GM18867 (cell line): ENCODE data around the gene CHST4.
"Not testable (repeated sequence)": the region's sequence is repeated elsewhere in the genome, so short reads cannot be mapped to it uniquely, and the experiment has no call there.

Experiments used
- ATAC-seq: cut with Tn5 transposase; IDR thresholded peaks from one replicate; pipeline ENCODE4 v1.9.1; 2021; ENCODE audit warnings: mild to moderate bottlenecking, moderate library complexity; ENCODE audit not compliant: unreplicated experiment

CHST4 gene

GRCh38 chr16:71526111-71526631, at the start of gene CHST4:
TSS of gene CHST4 (plus strand) at chr16:71526426. CDS start at chr16:71536678, 10,252 bp downstream.
- no peak for ATAC-seq

- ATAC-seq = no peak
These were observed 49.6 kb upstream of the CHST4 start for GRCh38 chr16:71476457-71477124.

DNA sequence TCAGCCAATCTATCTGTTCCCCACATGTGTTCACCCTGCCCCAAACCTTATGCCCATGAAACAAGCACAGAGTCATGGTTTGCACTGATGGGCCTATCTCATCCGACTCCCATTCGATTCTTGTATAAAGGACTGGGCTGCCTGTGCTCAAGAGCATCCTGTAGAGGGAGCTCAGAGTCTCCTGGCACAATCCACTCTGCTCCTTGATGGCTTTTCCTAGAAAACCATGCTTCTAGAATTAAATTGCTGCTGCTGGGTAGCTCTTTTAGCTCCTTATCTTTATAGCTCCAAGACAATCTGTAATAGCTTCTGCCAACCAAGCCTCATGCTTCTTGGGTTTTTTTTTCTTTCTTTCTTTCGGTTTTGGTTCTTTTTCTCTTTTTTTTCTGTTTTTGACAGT, 46.8 kb upstream of the CHST4 start:
- ATAC-seq = no peak

- no peak for ATAC-seq
These were observed 45.3 kb upstream of the CHST4 start for GRCh38 chr16:71480956-71481355.

- no peak for ATAC-seq
These were observed 43.7 kb upstream of the CHST4 start for GRCh38 chr16:71482569-71482968.

DNA sequence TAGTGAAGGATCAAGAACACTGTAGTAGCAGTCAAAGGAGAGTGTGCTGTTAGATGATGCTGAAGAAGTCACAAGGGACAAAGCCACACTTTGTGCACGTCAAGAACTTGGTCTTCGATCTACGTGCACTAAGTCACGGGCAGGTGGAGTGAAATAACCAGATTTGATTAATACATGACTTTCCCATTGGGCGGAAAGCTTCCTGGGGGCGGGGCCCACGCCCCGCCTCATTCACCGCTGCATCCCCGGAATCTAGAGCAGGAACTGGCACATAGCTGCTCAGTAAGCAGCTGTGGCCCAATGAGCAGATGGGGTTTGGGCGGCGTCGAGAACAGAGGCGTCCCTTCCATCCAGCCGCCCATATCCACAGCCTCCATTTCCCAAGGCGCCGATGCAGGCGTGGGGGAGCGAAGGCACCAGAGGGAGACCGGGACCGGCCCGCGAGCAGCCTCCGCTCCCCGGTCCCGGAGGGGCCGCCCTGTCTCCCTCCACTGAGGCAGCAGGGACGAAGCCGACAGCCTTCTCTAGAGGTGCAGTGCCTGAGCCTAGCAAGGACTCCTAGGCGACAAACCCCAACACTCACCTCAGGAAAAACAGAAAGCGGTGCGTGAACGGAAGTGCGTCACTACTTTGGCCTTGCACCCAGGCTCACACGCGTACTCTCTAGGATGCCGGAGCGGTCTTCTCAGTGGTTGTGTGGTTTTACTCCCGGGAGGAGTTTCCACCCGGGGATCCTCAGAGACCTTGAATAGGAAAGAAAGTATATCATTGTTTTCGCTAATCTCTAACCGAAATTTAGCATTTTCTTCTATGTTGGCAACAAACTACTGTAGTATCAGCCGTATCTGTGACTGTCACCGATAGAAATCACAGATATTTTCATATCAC, 42.0 kb upstream of the CHST4 start:
- peak; percentile 88 for ATAC-seq

DNA sequence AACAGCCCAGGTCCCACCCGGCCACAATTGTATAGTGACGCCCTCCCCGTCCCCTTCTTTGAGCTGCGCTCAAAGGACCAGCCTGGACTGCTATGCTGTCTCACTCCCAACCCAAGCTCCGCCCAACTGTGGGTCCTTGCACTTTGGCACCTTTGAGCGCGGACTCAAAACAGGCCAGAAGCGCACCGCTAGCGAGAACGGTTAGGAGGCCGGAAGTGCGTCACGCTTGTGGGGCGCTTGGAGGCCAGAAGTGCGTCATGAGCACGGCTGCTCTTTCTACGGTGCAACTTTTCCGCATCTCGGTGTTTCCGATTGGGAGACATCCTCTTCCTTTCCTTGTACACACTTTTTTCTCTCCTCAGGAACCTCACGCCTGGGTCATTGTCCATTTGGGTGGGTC, 37.1 kb upstream of the CHST4 start, which contains the start of gene ZNF19:
Gene ZNF19 (minus strand): TSS at position 203 of the 400 bp plus-strand sequence. CDS start 7,210 bp downstream, outside the sequence.
- ATAC-seq = no peak

DNA sequence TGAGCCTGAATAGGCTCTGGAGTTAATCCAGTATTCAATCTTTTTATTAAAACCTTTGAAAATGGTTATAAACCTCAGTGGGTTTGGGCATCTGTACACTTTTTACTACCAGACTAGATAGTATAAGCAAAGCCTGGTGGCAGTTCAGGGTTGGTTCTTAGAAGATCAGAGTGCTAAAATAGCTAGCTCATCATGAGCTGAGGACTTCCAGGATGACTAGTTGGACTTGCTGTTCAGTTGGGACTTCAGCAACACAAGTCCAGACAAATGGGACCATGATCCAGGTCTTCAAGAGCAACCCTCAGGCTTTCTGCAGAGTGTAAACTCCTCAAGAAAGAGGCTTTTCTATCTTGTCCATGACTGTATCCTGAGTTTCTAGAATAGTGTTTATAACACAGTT, 35.9 kb upstream of the CHST4 start:
- ATAC-seq = no peak

DNA sequence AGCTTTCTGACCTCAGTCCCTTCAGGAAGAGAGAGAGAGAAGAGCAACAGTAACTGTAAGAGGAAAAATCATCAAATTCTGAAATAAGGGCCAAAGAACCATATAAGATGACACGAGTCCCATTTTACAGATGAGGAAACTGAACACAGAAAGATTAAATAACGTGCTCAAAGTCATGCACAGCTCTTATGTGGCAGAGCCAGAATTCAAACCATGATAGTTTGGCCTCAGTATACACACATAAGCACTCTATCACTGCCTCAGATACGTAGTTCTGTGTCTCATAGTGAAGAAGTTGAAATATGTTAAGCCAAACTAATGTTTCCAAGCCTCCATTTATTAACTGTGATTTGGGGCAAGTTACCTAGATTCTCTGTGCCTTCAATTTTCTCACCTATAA, 35.2 kb upstream of the CHST4 start:
- no peak for ATAC-seq

GRCh38 chr16:71492786-71493185, 33.4 kb upstream of the CHST4 start:
- no peak for ATAC-seq

DNA sequence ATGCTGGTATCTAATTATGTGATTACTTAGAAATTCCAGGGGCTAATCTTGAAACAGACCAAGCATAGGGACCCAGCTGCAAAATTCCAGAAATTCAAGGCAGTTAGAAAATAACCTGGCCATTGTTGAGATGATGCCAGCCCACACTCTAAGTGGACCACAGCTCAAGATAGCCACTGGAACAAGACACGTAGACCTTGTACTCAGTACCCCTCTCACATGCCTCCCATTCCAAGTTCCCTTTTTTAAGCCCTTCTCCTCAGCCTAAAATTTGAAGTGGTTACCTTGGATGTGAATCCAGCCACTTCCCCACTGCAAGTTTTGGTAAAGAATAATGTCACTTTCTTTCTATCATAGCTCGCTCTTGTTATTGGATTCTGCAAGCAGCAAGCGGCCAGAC, 33.0 kb upstream of the CHST4 start:
- ATAC-seq = no peak

DNA sequence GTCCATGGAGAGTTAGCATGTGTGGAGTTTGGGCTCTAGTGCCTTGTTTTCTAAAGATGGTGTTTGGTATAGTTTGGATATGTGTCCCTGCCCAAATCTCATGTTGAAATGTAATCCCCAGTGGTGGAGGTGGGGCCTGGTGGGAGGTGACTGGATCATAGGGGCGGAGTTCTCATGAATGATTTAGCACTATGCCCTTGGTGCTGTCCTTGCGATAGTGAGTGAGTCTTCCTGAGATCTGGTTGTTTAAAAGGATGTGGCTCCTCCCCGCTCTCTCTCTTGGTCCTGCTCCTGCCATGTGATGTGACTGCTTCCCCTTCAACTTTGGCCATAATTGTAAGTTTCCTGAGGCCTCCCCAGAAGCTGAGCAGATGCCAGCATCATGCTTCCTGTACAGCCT, 28.2 kb upstream of the CHST4 start:
- no peak for ATAC-seq

DNA sequence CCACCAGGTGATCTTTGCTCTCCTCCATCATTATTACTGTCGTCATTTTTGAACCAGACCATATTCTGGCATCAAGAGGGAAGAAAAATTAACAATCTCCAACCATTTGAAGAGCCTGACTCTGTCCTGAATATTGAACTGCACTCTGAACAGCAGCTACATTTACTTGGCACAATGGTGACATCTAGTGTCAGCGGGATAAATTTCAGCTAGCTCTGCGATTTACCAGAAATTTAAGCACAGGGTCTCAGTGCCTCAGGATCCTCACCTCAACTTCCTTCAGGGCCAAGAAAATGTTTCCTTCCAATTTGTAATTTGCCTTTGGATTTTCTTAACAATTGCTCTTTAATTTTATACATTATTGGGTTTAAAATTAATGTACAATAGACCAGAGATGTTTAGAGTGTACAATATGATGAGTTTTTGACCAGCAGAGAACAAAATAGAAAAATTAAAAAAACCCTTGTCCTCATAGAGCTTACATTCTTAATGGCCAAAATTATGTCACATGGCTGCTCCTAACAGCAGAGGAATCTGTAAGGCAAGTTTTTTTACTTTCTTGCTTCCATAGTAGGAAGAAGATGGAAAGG, 26.4 kb upstream of the CHST4 start:
- ATAC-seq = no peak

DNA sequence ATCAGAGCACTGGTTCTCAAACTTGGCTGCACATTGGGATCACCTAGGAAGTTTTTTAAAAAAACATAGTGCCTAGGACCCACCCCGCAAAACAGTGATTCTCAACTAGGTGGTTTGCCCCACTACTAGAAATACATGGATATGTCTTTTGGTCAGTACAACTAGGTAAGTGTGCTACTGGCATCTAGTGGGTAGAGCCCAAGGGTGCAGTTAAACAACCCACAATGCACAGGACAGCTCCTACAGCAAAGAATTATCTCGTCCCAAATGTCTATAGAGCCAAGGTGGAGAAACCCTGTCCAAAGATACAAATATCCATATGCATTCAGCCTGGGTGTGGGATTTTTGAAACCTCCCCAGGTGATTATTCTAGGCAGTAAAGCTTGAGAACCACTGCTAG, 25.3 kb upstream of the CHST4 start:
- no peak for ATAC-seq

DNA sequence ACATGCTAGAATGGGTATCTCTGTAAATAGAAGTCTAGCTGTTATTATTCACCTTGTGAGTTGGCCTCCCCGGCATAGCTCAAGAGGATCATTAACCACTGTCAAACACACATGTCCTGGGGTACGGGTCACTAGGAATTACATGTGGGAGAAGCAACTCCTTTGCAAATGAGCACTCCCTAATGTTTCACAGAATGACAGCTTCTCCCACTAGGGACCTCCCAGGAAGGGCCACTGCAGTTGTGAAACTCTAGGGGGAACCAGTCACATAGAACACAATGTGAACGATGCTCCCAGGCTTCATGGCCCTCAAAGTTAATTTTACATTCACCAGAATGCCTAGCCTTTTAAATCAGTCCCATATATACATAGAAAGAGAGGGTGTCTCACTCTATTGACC, 24.7 kb upstream of the CHST4 start:
- no peak for ATAC-seq

DNA sequence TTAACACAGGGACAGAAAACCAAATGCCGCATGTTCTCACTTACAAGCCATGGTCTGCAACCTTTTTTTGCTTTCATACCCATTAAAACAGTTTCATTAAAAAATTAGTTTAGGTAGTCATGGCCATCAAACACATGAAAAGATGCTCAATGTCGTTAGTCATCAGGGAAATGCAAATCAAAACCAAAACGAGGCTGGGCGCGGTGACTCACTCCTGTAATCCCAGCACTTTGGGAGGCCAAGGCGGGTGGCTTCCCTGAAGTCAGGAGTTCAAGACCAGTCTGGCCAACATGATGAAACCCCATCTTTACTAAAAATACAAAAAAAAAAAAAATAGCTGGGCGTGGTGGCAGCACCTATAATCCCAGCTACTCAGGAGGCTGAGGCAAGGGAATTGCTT, 22.2 kb upstream of the CHST4 start:
- ATAC-seq = not testable (repeated sequence)

DNA sequence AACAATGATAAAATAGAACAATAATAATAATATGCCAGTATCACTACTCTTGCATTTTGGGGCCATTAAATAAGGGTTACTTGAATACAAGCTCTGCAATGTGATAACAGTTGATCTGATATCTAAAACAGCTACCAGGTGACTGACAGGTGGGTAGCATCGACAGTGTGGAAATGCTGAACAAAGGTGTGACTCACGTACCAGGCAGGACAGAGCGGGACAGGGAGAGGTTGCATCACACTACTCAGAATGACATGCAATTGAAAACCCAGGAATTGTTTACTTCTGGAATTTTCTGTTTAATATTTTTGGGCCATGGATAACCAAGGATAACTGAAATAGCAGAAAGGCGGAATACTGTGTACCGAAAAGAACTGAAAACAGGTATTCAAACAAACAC, 21.3 kb upstream of the CHST4 start:
- ATAC-seq = no peak

- no peak for ATAC-seq
These were observed 19.2 kb upstream of the CHST4 start for GRCh38 chr16:71507061-71507460.

DNA sequence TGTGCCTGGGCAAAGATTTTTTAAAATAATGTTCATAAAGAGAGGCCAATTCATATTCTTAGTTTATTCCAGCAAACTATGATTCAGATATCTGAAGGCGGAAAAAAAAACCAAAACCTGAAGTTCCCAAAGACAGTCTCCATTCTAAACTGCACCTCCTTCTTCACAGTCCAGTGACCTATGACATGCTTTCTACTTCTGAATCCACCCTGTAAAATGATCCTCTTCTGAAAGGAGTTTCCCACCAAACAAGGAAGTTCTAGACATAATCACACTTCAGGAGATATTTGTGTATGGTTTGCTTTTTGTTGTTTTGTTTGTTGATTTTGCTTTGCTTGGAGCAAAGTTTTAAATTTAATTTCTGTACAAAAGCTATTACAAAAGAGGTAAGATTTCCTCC, 12.9 kb upstream of the CHST4 start:
- no peak for ATAC-seq

- ATAC-seq = no peak
These were observed 11.8 kb upstream of the CHST4 start for GRCh38 chr16:71514476-71514875.

GRCh38 chr16:71515026-71515425, 11.2 kb upstream of the CHST4 start:
- no peak for ATAC-seq

- no peak for ATAC-seq
These were observed 5.7 kb upstream of the CHST4 start for GRCh38 chr16:71520550-71520949.
